AG09319 (cell line): Measurements from ENCODE around the gene JRKL.

Experiments used
- DNase-seq: peaks from one replicate; pipeline ENCODE4 v3.0.0-alpha.2; 2010; ENCODE audit warnings: low read depth; ENCODE audit errors: extremely low read depth
- TF ChIP-seq, protein P1 (sequence below): IDR thresholded peaks from 2 replicates; pipeline ENCODE4 v1.5.1; 2011; ENCODE audit warnings: low read depth, mild to moderate bottlenecking, inconsistent platforms, low read length, moderate library complexity

Gene JRKL

DNA sequence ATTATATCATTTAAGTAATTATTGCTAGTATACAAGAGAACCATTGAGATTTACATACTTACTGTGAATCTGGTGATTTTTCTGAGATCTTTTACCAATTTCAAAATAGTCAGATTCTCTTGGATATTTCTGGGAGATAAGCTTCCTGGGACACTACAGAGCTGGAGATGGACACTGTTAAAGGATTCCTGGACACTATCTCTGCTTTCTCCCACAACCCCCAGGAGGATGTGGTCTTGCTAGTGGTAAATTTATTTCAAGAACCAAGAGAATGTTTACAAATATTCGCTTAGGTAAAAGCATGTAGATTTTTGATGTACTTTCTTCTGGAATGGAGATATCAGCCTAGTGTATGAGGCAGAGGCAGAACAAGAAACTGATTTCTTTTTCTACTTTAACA lies 13.0 kb upstream of the JRKL start:
- TF ChIP-seq, protein P1, sequence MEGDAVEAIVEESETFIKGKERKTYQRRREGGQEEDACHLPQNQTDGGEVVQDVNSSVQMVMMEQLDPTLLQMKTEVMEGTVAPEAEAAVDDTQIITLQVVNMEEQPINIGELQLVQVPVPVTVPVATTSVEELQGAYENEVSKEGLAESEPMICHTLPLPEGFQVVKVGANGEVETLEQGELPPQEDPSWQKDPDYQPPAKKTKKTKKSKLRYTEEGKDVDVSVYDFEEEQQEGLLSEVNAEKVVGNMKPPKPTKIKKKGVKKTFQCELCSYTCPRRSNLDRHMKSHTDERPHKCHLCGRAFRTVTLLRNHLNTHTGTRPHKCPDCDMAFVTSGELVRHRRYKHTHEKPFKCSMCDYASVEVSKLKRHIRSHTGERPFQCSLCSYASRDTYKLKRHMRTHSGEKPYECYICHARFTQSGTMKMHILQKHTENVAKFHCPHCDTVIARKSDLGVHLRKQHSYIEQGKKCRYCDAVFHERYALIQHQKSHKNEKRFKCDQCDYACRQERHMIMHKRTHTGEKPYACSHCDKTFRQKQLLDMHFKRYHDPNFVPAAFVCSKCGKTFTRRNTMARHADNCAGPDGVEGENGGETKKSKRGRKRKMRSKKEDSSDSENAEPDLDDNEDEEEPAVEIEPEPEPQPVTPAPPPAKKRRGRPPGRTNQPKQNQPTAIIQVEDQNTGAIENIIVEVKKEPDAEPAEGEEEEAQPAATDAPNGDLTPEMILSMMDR, result no peak
- no peak for DNase-seq

DNA sequence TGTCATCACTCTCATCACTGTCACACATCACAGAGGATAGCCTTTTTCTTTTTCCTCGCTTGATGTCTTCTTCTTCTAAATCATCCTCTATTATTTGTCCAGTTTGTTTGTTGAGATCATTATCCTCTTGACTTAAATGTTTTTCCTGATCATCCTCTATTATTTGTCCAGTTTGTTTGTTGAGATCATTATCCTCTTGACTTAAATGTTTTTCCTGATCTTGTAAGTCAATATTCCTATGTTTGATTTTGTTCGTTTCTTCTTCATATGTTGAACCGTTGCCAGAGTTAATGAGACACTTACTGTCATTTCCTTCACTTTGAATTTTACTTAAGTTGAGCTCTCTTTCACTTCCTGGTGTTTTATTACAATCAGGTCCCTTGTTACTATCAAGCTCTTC lies 5.7 kb upstream of the JRKL start:
- DNase-seq, result no peak
- TF ChIP-seq, protein P1, result no peak

DNA sequence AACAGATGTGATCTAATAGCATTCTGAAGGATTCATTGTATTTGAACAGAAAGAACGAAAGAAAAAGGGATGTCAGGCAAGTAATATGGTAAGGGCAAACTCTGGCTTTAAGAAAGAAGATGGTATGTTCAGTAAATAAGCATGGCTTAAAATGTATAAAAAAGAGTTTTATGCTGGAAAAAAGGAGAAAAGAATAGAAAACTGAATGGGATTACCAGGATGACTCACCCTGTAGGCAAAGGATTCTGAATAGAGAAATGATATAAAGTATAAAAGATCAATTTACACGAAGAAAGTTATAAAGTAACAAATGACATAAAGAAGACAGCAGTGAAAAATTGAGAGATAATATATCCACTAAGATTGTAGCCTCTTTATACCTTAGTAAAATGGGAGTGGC lies 4.6 kb upstream of the JRKL start:
- TF ChIP-seq, protein P1, result no peak
- no peak for DNase-seq

DNA sequence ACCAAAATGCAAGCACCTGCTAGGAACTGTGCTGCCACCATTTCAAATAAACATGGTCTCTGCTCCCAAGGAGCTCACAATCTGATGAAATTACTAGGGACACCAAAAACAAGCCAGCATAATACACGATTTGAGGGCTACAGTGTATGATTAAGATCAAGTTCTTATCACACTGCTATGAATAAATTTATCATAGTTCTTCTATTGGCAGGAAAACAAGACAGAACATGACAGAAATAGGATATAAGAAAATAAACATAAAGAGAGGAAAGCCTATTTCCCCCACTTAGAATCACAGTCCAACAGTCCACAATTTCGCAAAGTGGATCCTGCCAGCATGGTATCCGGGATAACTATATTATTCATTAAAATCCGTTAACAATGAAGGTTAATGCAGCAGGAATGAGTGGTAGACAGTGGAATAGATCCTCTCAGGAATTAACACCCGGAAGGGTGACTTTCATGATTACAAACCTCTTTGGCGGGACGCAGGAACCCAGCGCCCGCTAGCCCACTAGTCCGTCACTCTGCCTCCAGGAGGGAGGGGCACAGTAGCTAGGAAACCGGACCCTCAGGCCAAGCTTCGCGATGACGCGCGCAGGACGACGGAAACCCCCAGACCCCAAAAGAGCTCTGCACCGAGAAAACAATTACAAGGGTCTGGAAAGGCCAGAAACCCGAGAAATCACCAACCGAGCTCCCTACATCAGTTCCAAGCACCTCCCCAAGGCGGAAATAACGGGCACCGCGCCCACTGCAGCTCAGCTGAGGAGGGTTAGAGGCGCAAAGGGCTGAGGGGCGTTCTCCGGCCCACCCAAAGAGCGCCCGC lies 708 bp upstream of the JRKL start:
- TF ChIP-seq, protein P1, result no peak
- no peak for DNase-seq

DNA sequence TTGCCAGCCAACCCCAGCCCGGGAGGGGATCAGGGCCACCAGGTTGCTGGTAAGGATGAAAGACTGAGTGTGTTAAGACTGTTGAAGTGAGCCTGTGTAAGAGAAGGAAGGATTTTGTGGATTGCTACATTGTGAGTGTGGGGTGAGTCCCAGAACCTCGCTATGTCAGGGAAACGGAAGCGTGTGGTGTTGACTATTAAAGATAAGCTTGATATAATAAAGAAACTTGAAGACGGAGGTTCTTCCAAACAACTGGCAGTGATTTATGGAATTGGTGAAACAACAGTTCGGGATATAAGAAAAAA lies 627 bp downstream of the JRKL start:
- no peak for DNase-seq
- TF ChIP-seq, protein P1, result no peak

DNA sequence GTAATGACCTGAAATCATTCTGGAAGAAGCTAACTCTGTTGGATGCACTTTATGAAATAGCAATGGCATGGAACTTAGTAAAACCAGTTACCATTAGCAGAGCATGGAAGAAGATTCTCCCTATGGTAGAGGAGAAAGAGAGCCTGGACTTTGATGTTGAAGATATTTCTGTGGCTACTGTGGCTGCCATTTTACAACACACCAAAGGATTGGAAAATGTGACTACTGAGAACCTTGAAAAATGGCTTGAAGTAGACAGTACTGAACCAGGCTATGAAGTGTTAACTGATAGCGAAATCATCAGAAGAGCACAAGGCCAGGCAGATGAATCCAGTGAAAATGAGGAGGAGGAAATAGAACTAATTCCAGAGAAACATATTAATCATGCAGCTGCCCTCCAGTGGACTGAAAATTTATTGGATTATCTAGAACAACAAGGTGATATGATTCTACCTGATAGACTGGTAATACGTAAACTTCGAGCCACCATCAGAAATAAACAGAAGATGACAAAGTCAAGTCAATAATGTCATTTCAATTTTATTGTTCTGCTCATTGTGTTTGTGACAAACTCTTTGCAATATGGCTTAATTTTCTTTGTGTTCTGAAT lies 2.0 kb downstream of the JRKL start:
- TF ChIP-seq, protein P1, result no peak
- no peak for DNase-seq

DNA sequence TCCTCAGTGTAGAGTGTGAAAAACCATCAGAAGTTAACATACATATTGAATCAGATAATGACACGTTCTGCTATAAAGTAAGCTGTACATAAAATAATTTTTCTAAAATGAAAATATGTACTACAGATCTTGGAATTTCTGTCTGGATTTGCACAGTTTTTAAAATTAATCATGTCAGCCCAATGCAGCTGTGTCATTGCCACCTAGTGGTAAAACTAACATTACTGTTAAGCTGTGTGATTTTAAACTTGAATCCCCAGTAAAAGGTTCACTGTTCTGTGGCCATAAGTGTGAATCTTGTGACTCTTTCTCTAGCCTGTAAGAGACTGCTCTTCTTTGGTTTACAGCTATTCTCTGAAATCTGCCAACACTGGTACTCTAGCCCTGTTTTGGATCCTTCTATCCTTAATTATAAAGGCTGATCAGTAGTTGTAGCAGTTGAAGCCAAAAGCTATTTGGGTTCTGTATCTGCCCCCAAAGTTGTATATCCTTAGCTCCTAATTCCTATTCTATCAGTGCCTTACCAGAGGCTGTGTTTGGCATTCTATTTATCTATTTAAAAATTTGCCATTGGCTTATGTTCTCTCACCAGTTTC lies 4.0 kb downstream of the JRKL start:
- TF ChIP-seq, protein P1, result peak; percentile 63

More for the DNA sequence above, 4.0 kb downstream of the JRKL start:
- no peak for DNase-seq
